Inflammatory macrophage treated with lipopolysaccharide for 4 hours (primary cell): ENCODE data around the gene SYNM.

Source experiments
- DNase-seq: peaks from one replicate; pipeline ENCODE4 v3.0.0-alpha.2; 2020

Gene SYNM

GRCh38 chr15:99145005-99145404, 40.1 kb downstream of the SYNM start:
- DNase-seq = no peak

GRCh38 chr15:99145778-99146177, 40.9 kb downstream of the SYNM start:
- no peak for DNase-seq

GRCh38 chr15:99146661-99147060, 41.8 kb downstream of the SYNM start:
- DNase-seq = no peak

GRCh38 chr15:99148851-99149276, 44.0 kb downstream of the SYNM start:
- no peak for DNase-seq

GRCh38 chr15:99149366-99149765, 44.5 kb downstream of the SYNM start:
- DNase-seq = no peak

GRCh38 chr15:99151156-99151555, 46.3 kb downstream of the SYNM start:
- no peak for DNase-seq

GRCh38 chr15:99153026-99153535, 48.2 kb downstream of the SYNM start:
- no peak for DNase-seq

GRCh38 chr15:99154271-99154670, 49.4 kb downstream of the SYNM start:
- no peak for DNase-seq

GRCh38 chr15:99155961-99156443, 51.1 kb downstream of the SYNM start:
- no peak for DNase-seq

- no peak for DNase-seq
These were observed 52.6 kb downstream of the SYNM start for GRCh38 chr15:99157456-99157855.

- no peak for DNase-seq
These were observed 53.9 kb downstream of the SYNM start for GRCh38 chr15:99158626-99159412.

GRCh38 chr15:99163271-99164062, 58.6 kb downstream of the SYNM start:
- DNase-seq = no peak

- DNase-seq = no peak
These were observed 59.2 kb downstream of the SYNM start for GRCh38 chr15:99164119-99164518.

GRCh38 chr15:99165020-99165790, 60.3 kb downstream of the SYNM start:
- DNase-seq = no peak

GRCh38 chr15:99165956-99166689, 61.2 kb downstream of the SYNM start:
- no peak for DNase-seq

GRCh38 chr15:99167201-99167600, 62.3 kb downstream of the SYNM start:
- DNase-seq = no peak

GRCh38 chr15:99167640-99168039, 62.8 kb downstream of the SYNM start:
- DNase-seq = no peak

GRCh38 chr15:99168601-99169580, 64.0 kb downstream of the SYNM start:
- DNase-seq = no peak

- DNase-seq = no peak
These were observed 65.0 kb downstream of the SYNM start for GRCh38 chr15:99169769-99170311.

- no peak for DNase-seq
These were observed 65.7 kb downstream of the SYNM start for GRCh38 chr15:99170476-99171065.
